Body of pancreas (tissue), 4 donors: ENCODE data around the gene PRM1. TPM values are rescaled to one million over a fixed set of nuclear protein-coding genes. Genes with fewer than 3 reads are reported as not detected.

ENCODE experiments used
- ATAC-seq: fragments of 150-250 bp; one replicate; pipeline ENCODE4 v1.9.1; 2016
- DNase-seq, 4 donors: peaks; one replicate each; pipeline ENCODE4 v3.0.0-alpha.2; 2019
- H3K27ac ChIP-seq, 4 donors: fragments of 200-600 bp; sonication (generic); 1 replicate in 3 of 4; 2 replicates in 1 of 4; pipeline versions ENCODE4 v1.5.1 to v1.6.1; 2016 to 2019; ENCODE audit warnings: mild to moderate bottlenecking in 1 of 4, mixed read lengths in 1 of 4, moderate library complexity in 1 of 4
- H3K27me3 ChIP-seq, 2 donors: fragments of 200-600 bp; sonication (generic); one replicate each; pipeline ENCODE4 v1.6.0; 2016; ENCODE audit warnings: mild to moderate bottlenecking in 1 of 2
- H3K36me3 ChIP-seq, 2 donors: fragments of 200-600 bp; sonication (generic); replicated peaks in 1 of 2; 2 replicates each; pipeline ENCODE4 v1.5.1; 2016; ENCODE audit warnings: low read depth in 2 of 2; ENCODE audit not compliant: insufficient read depth in 1 of 2
- H3K4me1 ChIP-seq: fragments of 200-600 bp; sonication (generic); one replicate; pipeline ENCODE4 v1.6.0; 2016
- H3K4me3 ChIP-seq, 2 donors: fragments of 200-600 bp; sonication (generic); 1 replicate in 1 of 2; 2 replicates in 1 of 2; pipeline ENCODE4 v1.5.1; 2016 to 2019
- H3K9me3 ChIP-seq, 3 donors: fragments of 200-600 bp; sonication (generic); 1 replicate in 2 of 3; 2 replicates in 1 of 3; pipeline ENCODE4 v1.5.1; 2016
- POLR2A ChIP-seq, 3 donors: fragments of 450-650 bp; IDR thresholded peaks; one replicate each; pipeline ENCODE4 v1.6.1; 2016; ENCODE audit warnings: antibody characterized with exemption in 3 of 3, mild to moderate bottlenecking in 2 of 3
- WGBS, 2 donors: methylation state at CpG; one replicate each; pipeline ENCODE4 v1.1.5; 2017; 5-methylcytosine and 5-hydroxymethylcytosine counted together
- intact Hi-C: fragments of 100-400 bp; cut with DNase I; formaldehyde crosslinking; loops from one replicate; pipeline ENCODE4 v1.15.1; 2023
- total RNA-seq, 2 donors: library from RNA; depleted of rRNA; stranded (reverse); fragments of >200 nt; gene quantifications; one replicate each; pipeline ENCODE4 v1.1.0, GENCODE V29; 2016
- TF ChIP-seq, protein P1 (sequence below), 7 experiments: fragments of 450-650 bp in 4 of 7; fragments of 200-600 bp in 3 of 7; sonication (generic) in 3 of 7; IDR thresholded peaks; one replicate each; pipeline ENCODE4 v1.5.1; 2016 to 2019; ENCODE audit warnings: antibody characterized with exemption in 7 of 7

The PRM1 gene
- total RNA-seq, 2 donors from 2014 or later = not detected

- intact Hi-C loops = no loop called here
Observed at GRCh38 chr16:11320170-11320569, 39.0 kb upstream of the PRM1 start.

GRCh38 chr16:11319529-11320146 lies 38.5 kb upstream of the PRM1 start:
- intact Hi-C loops = no loop called here
- Histone ChIP-seq H3K27ac (no peak overlapping the region), H3K4me3 (no peak overlapping the region), H3K9me3 (no peaks in the 10 kb centered on the region), H3K27me3 (no peaks in the 10 kb centered on the region), H3K4me1 (no peaks in the 10 kb centered on the region), H3K36me3 (no peaks in the 10 kb centered on the region)
- 49 to 89% methylated on average over 2 to 8 of the region's 8 CpGs for WGBS, 2 donors
- ATAC-seq (no peak), DNase-seq (peak; percentile 19 to 41 (median 32))
- TF ChIP-seq, protein P1, sequence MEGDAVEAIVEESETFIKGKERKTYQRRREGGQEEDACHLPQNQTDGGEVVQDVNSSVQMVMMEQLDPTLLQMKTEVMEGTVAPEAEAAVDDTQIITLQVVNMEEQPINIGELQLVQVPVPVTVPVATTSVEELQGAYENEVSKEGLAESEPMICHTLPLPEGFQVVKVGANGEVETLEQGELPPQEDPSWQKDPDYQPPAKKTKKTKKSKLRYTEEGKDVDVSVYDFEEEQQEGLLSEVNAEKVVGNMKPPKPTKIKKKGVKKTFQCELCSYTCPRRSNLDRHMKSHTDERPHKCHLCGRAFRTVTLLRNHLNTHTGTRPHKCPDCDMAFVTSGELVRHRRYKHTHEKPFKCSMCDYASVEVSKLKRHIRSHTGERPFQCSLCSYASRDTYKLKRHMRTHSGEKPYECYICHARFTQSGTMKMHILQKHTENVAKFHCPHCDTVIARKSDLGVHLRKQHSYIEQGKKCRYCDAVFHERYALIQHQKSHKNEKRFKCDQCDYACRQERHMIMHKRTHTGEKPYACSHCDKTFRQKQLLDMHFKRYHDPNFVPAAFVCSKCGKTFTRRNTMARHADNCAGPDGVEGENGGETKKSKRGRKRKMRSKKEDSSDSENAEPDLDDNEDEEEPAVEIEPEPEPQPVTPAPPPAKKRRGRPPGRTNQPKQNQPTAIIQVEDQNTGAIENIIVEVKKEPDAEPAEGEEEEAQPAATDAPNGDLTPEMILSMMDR (IDR thresholded peaks at IDR 0.05) = no peak
- TF ChIP-seq POLR2A (IDR thresholded peaks at IDR 0.05) = no peak

More at GRCh38 chr16:11320170-11320569, 39.0 kb upstream of the PRM1 start:
- no peaks in the 10 kb centered on the region for H3K27me3 ChIP-seq
- H3K36me3 ChIP-seq = no peaks in the 10 kb centered on the region
- WGBS, 2 donors = 75 to 94% methylated on average over 9 to 10 of the region's 10 CpGs
- no peak for TF ChIP-seq POLR2A (IDR thresholded peaks at IDR 0.05)
- TF ChIP-seq, protein P1 (IDR thresholded peaks at IDR 0.05) = no peak
- H3K4me1 ChIP-seq = no peaks in the 10 kb centered on the region
- H3K27ac ChIP-seq = no peak overlapping the region
- H3K4me3 ChIP-seq = no peak overlapping the region
- ATAC-seq (no peak), DNase-seq (no peak)
- H3K9me3 ChIP-seq = no peaks in the 10 kb centered on the region

GRCh38 chr16:11318817-11319216 lies 37.7 kb upstream of the PRM1 start:
- no peak for ATAC-seq
- Histone ChIP-seq H3K27ac (no peak overlapping the region), H3K36me3 (no peaks in the 10 kb centered on the region), H3K4me3 (no peak overlapping the region), H3K27me3 (no peaks in the 10 kb centered on the region), H3K4me1 (no peaks in the 10 kb centered on the region), H3K9me3 (no peaks in the 10 kb centered on the region)
- WGBS, 2 donors = 91 to 94% methylated on average over 8 of the region's 8 CpGs
- TF ChIP-seq POLR2A (IDR thresholded peaks at IDR 0.05) = no peak
- TF ChIP-seq, protein P1 (IDR thresholded peaks at IDR 0.05) = no peak
- DNase-seq = no peak
- intact Hi-C loops = no loop called here

DNA sequence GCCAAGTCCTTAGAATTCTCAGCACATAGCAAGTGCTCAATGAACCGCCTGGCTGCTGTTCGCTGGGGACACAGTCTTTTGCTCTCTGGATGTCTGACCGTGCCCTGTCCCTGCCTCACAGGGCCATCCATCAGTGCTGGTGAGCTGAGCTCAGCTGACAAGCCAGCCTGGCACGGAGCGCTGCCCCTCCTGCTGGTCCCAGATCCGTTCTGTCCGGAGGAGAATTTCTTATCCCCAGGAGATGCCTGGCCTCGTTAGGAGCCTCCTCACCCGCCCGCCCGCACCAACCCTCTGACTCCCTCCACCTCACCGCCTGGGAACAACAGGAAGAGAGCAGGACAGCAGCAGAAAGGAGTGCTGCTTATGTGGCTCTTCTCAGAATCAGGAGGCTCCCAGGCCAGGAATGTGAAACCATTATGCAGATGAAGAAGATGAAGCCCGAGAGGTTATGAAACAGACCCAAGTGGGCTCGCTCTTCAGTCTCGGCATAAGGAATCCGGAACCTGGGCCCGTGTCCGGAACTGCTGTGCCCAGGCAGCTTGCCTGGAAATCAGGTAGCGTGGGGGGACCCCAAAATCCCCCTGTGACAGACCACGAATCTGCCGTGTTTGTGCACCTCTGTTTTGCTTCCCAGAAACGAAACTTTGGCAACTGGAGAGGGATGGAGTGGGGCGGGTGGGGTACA lies 35.3 kb upstream of the PRM1 start:
- intact Hi-C loops = no loop called here
- ATAC-seq = no peak
- TF ChIP-seq POLR2A (IDR thresholded peaks at IDR 0.05) = no peak
- TF ChIP-seq, protein P1 (IDR thresholded peaks at IDR 0.05) = no peak
- no peak for DNase-seq
- no peaks in the 10 kb centered on the region for H3K36me3 ChIP-seq
- H3K27me3 ChIP-seq = no peaks in the 10 kb centered on the region
- 87 to 91% methylated on average over 21 to 23 of the region's 23 CpGs for WGBS, 2 donors
- H3K9me3 ChIP-seq = no peaks in the 10 kb centered on the region
- H3K27ac ChIP-seq = no peak overlapping the region
- H3K4me3 ChIP-seq = no peak overlapping the region
- H3K4me1 ChIP-seq = peaks cover 16% of the 10 kb centered on the region
